Measurements from ENCODE around the gene PRDM8.

Gene PRDM8

DNA sequence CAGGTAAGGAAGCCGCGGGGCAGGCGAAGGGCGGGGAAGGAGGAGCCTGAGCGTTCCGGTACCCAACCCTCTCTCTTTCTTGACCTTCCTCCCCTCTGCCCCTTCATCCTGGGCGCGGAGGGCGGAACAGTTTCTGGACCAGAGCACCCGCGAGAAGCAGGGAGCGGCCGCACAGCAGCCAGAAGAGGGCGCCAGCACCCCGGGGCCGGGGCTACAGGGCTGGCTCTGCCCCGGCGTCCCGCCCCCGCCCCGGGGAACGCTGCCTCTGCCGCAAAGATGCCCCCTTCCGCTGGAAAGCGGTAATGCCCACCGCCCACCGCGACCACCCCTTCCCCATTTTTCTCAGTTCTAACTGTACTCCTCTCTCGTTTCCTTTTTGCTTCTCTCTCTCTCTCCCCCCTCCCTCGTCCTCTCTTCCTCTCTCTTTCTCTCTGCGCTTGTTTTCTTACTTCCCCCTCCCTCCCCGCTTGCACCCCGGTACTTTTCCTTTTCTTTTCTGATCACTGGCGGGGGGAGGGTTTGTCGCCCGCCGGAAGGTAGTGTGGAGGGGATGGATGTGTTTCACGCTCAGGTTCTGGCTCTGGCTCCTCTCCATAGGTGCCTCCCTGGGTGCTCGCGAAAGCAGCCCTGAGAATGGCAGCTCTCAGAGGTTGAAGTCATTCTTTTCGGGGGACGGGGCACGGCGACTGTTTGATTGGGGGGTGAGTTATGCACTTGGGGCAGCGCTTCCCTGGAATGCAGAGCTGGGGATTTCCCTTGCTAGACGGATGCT is 13.1 kb upstream of the PRDM8 start:
- peak; percentile 54 for DNase-seq

DNA sequence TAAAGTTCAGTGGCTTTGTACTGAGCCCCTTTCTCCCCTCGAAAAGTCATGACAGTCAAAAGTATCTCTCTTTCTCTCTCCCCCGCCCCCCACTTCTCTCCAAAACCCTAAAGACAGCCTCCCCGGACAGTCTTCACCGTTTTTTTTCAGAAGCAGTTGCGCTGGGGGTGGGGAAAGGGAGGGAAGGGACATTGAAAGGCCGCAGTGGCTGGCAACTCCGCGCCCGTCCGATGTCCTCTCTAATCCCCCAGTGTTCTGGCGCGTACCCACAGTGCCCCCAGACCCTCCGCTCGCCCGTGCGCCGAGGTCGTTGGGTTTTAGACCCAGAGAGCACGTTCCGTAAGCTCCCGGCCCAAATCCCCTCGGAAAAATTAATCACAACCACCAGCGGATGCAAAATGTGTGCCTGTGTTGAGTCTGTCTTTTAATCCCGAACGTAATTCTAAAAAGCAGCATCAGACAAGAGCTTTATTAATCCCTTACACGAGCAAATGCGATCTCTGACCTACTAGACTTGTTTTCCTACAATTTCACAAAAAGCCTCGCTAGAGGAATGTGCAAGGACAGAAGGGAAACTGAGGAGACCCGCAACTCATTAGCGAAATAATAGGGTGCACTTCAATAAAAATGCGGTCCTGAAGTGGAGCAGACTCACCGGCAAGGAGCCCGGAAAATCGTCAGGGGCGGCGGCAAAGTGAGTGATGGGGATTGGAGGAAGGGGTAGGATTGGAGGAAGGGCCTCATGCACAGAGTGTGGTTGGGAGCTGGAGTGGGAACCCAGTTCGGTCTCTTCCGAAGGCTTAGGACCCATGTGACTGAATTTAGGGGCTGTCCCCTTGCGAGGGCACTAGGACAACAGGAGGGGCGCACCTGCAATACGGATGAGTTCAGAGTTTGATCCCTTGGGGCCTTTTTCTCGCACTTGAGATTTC is 12.2 kb upstream of the PRDM8 start:
- no peak for DNase-seq

DNA sequence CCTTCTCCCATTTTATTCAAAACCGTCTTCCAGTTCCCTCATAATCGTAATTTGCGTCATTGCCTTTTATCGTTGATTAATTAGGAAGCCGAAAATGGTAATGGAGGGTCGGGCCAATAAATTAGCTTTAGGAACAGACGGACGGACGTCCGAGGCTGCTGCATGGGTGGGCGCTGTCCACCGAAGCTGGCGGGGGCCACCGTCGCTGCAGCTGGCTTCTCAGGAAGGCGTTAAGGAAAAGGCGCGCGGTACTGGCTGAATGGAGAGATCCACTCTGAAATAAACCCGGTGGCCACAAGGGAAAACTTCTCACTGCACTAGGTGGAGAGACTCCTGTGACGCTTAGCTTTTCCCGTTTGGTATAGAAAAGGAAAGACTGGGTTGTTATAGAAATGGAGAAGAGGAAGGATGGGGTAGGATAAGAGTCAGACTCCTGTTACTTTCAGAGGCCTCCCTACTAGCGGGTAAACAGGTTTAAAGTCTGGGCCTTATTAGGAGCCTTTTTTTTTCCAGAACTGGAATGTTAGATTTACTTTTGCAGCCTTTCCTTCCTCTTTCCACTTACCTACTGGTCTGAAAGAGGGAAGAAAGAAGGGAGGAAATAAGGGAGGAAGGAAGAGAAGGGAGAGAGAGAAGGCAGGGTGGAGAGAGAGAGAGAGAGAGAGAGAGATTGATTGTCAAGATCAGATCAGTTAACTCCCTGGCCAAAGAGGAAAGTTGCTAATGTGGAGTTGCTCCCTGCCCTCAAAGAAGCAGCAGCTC is 11.3 kb upstream of the PRDM8 start:
- no peak for DNase-seq

DNA sequence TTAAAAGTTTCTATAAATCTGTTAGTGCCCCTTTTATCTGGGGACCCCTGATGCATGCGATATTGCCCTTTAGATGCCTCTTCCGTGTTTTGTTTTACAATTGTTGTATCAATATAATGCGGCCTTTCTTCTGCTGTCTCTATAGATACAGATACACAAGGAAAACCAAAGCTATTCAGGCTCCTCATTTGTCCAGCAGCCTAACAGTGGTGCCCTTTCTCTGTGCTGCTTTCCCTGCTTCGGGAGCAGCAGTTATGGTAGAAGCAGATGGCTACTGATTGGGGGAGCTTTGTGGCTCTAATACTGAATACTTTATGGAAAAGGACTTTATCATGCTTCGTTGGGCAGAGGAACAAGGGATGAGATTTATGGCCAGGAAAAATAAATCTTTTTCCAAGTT is 10.6 kb upstream of the PRDM8 start:
- no peak for DNase-seq

DNA sequence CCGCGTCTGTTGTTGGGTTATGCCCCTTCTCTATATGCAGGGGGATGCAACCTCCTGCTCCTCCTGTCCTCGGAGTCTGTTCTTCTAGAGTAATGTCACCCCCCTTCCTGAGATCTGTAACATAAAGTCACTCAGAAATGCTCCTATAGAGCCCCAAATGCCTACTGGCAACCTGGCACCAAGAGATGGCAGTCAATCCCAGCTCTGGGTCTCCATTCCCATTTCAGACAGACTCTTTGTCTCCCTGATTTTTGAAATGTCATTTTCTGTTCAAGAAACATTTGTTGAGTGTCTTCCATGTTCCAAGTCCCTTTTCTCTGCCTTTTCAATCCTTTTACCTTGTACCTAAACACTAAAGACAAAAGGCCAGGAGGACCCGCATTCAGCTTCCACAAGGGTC is 9.6 kb upstream of the PRDM8 start:
- DNase-seq, result no peak

DNA sequence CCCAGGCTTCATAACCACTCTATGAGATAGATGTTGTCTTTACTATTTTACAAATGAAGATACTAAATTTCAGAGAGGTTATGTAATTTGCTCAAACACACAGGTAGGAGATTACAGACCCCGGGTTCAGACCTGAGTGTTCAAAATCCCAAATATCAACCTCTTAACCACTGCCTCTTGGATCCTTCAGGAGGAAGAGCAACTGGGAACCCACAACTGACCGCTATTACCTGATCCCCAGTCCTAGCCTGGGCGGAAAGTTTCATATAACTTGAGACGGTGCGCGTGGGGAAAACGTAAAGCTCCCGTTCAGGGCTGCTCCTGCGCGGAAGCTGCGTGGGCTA is 8.9 kb upstream of the PRDM8 start:
- DNase-seq, result no peak

DNA sequence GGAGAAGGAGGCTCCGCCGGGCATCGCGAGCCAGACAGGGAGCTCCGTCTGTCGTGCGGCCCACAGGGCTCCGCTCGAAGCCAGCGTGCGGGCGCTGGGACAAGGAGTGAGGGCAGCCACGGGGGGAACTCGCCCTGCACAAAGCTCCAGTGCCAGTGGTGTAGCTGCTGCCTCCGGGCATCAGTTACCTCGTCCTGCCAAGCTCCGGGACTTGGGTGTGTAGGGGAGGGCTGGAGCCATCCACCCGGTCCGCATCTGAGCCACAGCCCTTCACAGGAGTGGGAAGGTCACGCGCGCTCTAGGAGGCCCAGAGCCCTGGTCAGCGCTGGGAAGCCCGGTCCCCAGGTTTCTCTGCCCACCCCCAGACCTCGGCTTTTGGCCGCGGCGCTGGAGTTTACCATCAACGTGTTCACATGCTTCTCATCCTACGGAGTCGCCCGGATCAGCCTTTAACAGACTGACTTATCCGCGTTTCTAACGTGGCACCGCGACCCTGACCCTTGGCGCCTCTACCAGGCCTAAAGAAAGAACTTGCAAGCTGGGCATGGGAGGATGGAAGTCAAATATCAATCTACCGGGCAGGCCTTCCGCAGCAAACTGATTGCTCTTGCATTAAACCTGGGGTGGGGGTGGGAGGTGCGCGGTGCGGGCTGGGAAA is 8.4 kb upstream of the PRDM8 start:
- no peak for DNase-seq

DNA sequence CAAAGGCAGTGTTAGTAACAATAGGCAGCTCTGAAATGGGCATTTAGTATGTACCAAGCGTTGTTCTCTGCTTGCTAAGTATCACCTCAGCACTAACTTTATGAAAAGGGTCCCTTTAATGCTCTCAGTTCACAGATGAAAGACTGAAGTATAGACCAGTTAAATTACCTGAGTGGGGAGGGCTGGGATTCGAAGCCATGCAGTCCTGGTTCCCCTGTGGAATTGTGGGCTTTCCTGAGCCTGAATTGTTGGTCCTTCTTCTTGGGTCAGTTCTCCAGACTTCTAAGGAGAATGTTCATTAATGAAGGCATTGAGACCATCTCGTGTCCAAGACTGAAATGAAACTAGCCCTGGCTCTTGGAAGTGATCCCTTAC is 7.7 kb upstream of the PRDM8 start:
- DNase-seq, result no peak

DNA sequence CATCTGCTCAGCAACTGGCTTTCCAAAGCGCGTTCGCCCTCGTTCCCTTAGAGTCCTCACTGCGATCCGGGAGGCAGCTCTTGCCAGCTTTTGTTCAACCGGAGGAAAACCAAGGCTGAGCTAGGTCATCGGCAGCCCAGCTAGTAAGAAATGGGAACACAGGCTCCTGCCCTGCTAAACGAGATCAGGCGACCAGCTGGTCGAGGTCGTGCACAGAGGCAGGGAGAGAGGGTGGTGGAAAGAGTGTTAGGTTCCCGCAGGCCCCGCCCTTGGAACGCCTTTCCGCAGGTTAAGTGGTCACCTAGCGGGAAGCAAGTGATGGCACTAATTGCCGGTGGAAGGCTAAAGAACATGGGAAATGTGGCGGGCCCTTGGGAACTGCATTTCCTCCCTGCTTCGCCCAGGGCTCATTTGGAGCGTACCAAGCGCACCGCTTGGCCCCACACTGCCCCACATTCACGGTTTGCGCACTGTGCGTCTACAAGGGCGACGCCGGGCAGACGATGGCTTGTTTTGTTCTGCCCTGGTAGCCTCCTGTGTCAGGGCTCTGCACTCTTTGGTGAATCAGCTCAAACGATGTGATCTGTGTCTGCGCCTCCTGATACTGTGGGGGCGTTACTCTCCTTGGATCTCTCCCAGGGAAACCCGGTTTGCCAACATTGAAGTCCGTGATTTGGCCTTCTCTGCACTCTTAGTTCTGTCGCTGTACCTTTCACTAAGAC is 7.2 kb upstream of the PRDM8 start:
- no peak for DNase-seq

DNA sequence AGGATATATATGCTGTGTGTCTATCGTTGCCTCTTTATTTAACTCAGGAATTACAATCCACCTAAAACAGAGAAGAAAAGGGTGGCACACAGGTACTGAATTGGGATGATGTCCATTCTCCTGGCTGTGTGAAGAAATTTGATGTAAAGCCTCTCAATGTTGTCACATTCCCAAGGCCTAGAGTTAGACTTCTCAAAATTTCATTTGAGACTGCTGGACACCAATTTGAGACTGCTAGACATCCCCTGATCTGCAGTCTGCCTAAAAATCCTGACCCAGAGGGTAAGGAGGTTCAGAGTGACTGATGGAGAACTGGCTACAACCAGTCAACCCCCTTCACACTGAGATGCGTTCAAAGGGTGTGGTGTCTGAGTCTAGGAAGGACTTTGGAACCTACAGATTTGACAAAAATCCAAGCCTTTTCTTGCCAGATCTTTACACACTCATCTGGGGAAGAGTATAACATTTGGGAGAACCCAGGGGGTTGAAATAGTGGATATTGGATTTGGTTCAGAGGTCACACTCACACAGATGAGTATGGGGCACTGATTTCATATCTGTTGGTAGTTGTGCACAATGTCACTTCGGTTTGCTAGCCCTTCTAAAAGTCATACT is 4.9 kb upstream of the PRDM8 start:
- no peak for DNase-seq

DNA sequence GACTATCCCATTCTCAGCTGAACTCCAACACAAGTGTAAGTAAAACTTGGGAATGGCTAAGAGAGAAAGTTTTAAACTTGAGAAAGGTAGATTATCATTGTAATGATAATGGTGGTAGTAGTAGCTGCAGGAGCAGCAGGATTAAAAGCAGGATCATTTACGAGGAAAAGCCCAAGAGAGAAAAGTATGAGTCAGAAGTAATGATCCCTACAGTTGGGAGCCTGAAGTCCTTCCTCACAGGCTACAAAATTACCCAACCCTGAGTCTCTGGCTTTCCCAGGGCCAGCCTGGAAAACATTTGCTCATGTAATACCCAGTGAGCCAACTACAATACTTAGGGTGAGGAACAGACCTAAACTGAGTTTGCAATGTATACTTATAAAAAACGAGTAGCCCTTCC is 4.4 kb upstream of the PRDM8 start:
- no peak for DNase-seq

DNA sequence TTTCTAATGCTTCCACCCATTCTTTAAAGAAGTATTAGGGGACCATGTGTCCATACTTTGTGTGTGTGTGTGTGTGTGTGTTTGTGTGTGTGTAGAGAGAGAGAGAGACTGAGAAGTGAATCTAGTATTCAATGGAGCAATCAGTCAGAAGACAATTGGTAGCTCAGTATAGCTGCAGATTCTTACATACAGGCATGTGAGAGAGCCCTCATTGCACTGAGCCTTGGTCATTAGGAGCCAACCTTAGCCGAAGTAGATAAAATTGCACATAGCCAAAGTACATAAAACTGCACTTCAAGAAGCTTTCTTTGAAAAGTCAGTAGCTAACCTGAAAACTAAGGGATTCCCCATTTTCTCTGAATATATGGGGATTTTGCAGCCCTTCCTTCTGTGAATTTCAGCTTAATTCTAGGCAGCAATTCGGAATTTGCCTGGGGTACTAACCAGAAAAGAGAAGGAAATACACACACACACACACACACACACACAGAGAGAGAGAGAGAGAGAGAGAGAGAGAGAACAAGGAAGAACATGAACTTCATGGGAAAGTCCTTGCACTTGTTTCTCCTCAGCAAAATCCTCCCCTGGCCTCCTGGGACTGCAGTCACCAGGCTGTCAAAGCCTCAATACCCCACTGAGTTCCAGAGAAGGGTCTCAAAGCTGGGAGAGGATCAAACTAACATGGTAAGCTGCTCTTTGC is 1.7 kb upstream of the PRDM8 start:
- no peak for DNase-seq

DNA sequence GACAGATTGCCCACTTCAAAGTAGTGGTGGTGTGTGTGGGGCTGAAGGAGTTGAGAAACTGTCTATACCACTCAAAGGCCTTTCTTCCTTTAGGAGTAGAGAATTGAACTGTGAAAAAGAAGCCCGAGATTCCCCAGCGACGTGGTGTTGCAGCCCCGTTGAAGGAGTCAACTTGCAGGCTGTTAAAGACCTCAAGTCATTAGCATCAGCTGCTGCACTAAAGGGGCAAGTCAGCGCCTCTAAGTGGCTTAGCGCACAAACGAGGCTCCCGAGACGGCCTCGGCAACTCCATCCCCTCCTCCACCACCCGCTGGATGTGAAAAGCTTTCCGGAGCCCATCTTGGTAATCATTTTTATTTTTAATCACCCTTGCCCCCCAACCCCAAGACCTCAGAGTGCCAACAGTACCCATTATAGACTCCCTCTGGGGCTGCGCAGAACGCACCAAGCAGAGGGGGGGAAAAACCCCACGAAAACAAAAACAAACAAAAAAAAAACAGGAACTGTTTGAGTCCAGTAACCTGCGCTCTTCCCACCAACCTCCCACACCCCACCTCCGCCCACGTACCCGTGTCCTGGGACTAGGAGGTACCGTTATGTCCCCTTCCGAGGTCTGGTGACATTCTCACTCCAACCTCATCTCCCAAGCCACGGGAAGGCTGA is 913 bp upstream of the PRDM8 start:
- DNase-seq, result no peak

DNA sequence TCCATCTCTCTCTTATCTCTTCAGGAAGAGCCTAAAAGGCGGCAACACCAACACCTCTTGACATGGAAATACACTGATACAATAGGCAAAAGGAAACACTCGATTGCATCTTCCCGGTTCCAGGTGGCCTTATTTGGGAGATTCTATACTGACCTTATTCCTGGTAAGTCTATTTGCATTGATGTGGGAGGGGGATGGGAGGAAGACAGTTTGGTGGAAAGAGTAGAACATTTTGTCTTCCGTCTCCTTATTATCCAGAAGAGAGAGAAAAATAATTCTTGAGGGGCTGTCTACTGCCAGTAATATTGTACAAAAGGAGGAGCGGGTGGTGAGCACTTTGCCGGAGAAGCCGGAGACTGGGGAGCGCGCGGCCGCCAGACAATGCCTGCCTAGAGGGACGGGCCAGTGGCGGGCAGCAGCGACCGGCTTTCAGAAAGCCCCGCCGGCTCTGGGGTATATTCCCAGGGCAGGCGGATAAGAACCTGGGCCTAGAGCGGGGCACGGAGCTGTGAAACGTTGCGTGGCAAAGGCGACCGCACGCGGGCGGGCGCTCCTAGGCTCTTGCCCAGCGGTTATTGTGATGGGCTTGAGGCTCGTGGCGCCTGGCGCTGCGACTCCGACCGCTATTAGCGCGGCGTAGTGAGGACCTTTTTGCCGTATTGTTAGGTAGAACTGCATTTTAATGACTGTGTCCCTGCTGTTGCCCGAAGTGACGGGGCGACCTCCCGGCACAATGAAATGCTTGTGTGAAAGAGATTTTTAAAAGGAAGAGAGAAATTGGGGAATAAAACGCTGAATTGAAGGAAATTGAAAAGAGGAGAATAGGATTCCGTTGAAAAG is 518 bp downstream of the PRDM8 start:
- no peak for DNase-seq

DNA sequence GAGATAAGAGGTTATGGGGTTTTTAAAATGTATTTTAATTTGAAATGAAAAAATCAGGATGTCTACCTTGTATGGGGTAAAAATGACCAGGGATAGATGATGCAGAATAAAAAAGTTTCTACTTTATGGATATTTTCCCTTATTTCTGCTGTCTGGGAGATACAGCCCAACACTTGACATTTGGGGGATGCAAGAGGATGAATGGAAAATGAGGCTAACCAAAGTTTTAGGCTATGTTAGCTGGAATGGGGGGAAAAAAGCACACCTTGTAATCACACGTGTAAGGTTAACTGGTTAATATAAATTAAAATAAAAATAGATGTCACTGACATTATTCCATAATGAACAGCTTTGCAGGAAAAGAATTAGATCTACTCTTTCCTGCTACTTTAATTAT is 1.1 kb downstream of the PRDM8 start:
- DNase-seq, result no peak

DNA sequence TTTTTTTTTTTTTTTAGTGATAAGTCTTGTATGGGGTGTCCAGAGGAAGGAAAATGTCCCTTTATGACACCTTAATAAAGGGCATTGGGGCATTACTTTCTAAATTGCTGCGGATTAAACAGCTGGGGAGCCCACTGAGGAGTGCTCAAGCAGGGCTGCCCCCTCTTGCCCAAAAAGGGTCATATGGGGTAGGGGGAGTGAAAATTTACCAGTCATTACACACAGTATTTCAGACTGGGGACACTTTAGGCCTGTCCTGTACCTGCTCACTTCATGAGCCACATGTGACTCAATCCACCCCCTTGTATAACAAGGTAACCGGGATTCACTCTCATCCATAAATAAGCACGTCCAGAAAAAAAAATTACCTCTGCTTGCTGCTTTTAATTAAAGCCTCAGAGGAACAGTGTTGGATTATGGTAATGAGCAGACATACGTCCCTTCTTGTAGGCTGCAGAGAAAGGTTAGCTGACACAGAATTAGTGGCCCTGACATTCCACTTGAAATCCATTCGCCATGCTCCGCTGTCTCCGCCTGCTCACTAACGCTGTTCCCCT is 1.8 kb downstream of the PRDM8 start:
- DNase-seq, result no peak

DNA sequence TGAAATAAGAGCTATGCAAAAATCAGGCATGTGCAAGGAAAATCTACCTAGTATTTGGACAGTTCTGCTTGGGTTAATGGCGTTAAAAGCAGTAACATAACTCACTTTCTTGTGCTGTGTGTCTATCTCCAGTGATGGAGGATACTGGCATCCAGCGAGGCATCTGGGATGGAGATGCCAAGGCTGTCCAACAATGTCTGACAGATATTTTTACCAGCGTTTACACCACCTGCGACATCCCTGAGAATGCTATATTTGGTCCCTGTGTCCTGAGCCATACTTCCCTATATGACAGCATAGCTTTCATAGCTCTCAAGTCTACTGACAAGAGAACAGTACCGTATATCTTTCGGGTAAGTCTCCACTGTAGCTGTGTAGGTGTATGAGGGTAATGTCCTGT is 2.6 kb downstream of the PRDM8 start:
- DNase-seq, result no peak

DNA sequence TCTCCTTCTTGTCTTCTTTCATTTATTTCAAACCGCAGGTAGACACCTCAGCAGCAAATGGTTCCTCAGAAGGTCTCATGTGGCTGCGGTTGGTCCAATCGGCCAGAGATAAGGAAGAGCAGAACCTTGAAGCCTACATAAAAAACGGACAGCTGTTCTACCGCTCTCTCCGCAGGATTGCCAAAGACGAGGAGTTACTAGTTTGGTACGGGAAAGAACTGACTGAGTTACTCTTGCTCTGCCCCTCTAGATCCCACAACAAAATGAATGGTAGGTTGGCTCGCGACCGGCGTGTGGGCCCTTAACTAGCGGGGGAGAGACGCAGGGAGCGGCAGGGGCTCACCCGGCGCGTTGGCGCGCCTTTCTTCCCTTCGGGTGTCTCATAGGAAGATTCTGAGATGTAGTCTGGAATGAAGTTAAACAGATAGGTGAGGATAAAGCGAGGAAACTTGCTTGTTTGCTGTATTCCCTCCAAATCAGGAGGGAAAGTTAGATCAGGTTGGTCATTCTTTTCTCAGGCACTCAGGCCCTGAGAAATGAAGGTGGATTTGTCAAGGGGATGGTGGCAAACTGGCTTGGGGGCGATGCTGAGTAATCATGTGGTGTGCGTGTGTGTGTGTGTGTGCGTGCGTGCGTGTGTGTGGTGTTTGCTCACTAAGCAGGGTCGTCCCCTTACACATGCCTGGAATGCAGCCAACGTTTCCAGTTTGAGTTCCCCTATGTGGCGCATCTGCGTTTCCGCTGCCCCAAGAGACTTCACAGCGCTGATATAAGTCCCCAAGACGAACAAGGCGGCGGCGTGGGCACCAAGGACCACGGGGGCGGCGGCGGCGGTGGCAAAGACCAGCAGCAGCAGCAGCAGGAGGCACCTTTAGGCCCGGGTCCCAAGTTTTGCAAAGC is 4.2 kb downstream of the PRDM8 start:
- peak; percentile 56 for DNase-seq
